IMR-90 (cell line): ENCODE results near the gene CCN5. TPM values are rescaled to one million over a fixed set of nuclear protein-coding genes. Genes with fewer than 3 reads are reported as not detected.
A peak's percentile ranks its signal among the peaks of the same experiment; 100 is the strongest.

Experiments used
- ATAC-seq: fragments of 200-7000 bp; cut with Tn5 transposase; 2 replicates; pipeline ENCODE4 v1.9.1; 2020; ENCODE audit warnings: low read depth, mild to moderate bottlenecking, moderate library complexity
- BruUV-seq: library from RNA; stranded (reverse); fragments of 400-500 nt; replicated peaks from 2 replicates; lab custom pipeline; 2021; lab: Mats Ljungman, UMichigan
- CTCF ChIA-PET: fragments of 300-600 bp; formaldehyde crosslinking; extraction: SDS; loops from one replicate; lab custom pipeline; 2021; ENCODE audit warnings: antibody characterized with exemption; lab: Yijun Ruan, JAX
- POLR2A ChIA-PET: fragments of 300-600 bp; sonication (Branson Sonifier 250); formaldehyde crosslinking; loops from one replicate; lab custom pipeline; 2022; ENCODE audit warnings: antibody characterized with exemption; ENCODE audit not compliant: unreplicated experiment; lab: Charles Lee
- DNase-seq: peaks from one replicate; pipeline ENCODE4 v3.0.0; 2013
- H2AFZ ChIP-seq: replicated peaks from 2 replicates; pipeline ENCODE3; 2013; ENCODE audit warnings: low read length, mild to moderate bottlenecking; ENCODE audit not compliant: poor library complexity
- H2AK5ac ChIP-seq: 2 replicates; pipeline ENCODE4 v1.6.1; 2013; ENCODE audit warnings: low read depth, low read length, inconsistent platforms
- H2AK9ac ChIP-seq: replicated peaks from 2 replicates; pipeline ENCODE3; 2013; ENCODE audit warnings: mild to moderate bottlenecking, low read depth, low read length, moderate library complexity; ENCODE audit not compliant: poor library complexity
- H2BK120ac ChIP-seq: 2 replicates; pipeline ENCODE4 v1.6.1; 2013; ENCODE audit warnings: low read depth, low read length, inconsistent platforms
- H2BK15ac ChIP-seq: 3 replicates; pipeline ENCODE4 v1.6.1; 2013; ENCODE audit warnings: low read depth, low read length, inconsistent platforms
- H2BK20ac ChIP-seq: 2 replicates; pipeline ENCODE4 v1.6.1; 2013; ENCODE audit warnings: low read depth, mild to moderate bottlenecking, inconsistent platforms, low read length, moderate library complexity
- H2BK5ac ChIP-seq: 2 replicates; pipeline ENCODE4 v1.6.1; 2013; ENCODE audit warnings: mild to moderate bottlenecking, low read depth, low read length, inconsistent platforms; ENCODE audit not compliant: poor library complexity, severe bottlenecking
- H3K14ac ChIP-seq: replicated peaks from 2 replicates; pipeline ENCODE4 v1.6.1; 2013; ENCODE audit warnings: low read depth, low read length, inconsistent platforms
- H3K18ac ChIP-seq: 2 replicates; pipeline ENCODE4 v1.6.1; 2013; ENCODE audit warnings: low read depth, low read length, control low read depth
- H3K23ac ChIP-seq: 2 replicates; pipeline ENCODE4 v1.6.1; 2013; ENCODE audit warnings: low read depth, low read length, inconsistent platforms
- H3K27ac ChIP-seq: 2 replicates; pipeline ENCODE4 v1.5.1; 2013; ENCODE audit warnings: mild to moderate bottlenecking, control low read depth, low read length; ENCODE audit not compliant: insufficient read depth
- H3K27me3 ChIP-seq: 2 replicates; pipeline ENCODE4 v1.6.1; 2013; ENCODE audit warnings: low read length; ENCODE audit not compliant: control insufficient read depth, insufficient read depth
- H3K36me3 ChIP-seq: 2 replicates; pipeline ENCODE4 v1.6.1; 2013; ENCODE audit warnings: low read length, mixed read lengths; ENCODE audit not compliant: control insufficient read depth, insufficient read depth
- H3K4ac ChIP-seq: 2 replicates; pipeline ENCODE4 v1.6.1; 2013; ENCODE audit warnings: low read depth, low read length, inconsistent platforms
- H3K4me1 ChIP-seq: 2 replicates; pipeline ENCODE4 v1.6.1; 2013; ENCODE audit warnings: low read length, mixed read lengths; ENCODE audit not compliant: control insufficient read depth, insufficient read depth
- H3K4me2 ChIP-seq: 2 replicates; pipeline ENCODE4 v1.6.1; 2013; ENCODE audit warnings: low read depth, mild to moderate bottlenecking, control low read depth, low read length, moderate library complexity
- H3K4me3 ChIP-seq: 2 replicates; pipeline ENCODE4 v1.5.1; 2013; ENCODE audit warnings: low read depth, mild to moderate bottlenecking, control low read depth, low read length, moderate library complexity; ENCODE audit not compliant: insufficient read depth
- H3K56ac ChIP-seq: 2 replicates; pipeline ENCODE4 v1.6.1; 2013; ENCODE audit warnings: low read length, inconsistent platforms; ENCODE audit not compliant: insufficient read depth; ENCODE audit errors: extremely low read depth
- H3K79me1 ChIP-seq, 2 experiments: 2 replicates each; pipeline ENCODE4 v1.6.1; 2013; ENCODE audit warnings: low read length in 2 of 2, inconsistent platforms in 1 of 2, low read depth in 1 of 2
- H3K9ac ChIP-seq: 2 replicates; pipeline ENCODE4 v1.6.1; 2013; ENCODE audit warnings: low read depth, low read length, control low read depth
- H3K9me1 ChIP-seq: 2 replicates; pipeline ENCODE4 v1.6.1; 2013; ENCODE audit warnings: low read length, inconsistent platforms; ENCODE audit not compliant: insufficient read depth
- H3K9me3 ChIP-seq: 2 replicates; pipeline ENCODE4 v1.6.1; 2013; ENCODE audit warnings: low read length; ENCODE audit not compliant: control insufficient read depth, insufficient read depth
- H4K20me1 ChIP-seq: 2 replicates; pipeline ENCODE4 v1.6.1; 2013; ENCODE audit warnings: low read length, inconsistent platforms; ENCODE audit not compliant: insufficient read depth
- H4K5ac ChIP-seq: 2 replicates; pipeline ENCODE4 v1.6.1; 2013; ENCODE audit warnings: mild to moderate bottlenecking, low read depth, low read length, control low read depth
- H4K8ac ChIP-seq, 2 experiments: 2 replicates each; pipeline ENCODE4 v1.6.1; 2013; ENCODE audit warnings: low read depth in 2 of 2, low read length in 2 of 2, control low read depth in 1 of 2, inconsistent platforms in 1 of 2
- H4K91ac ChIP-seq: 2 replicates; pipeline ENCODE4 v1.6.1; 2013; ENCODE audit warnings: low read depth, low read length, inconsistent platforms; ENCODE audit not compliant: insufficient read depth
- CEBPB ChIP-seq: IDR thresholded peaks from 2 replicates; pipeline ENCODE4 v1.6.1; 2012; ENCODE audit warnings: low read depth, low read length, improper control_type of control experiment
- CHD1 ChIP-seq: IDR thresholded peaks from 2 replicates; pipeline ENCODE4 v1.6.1; 2012; ENCODE audit warnings: low read depth, low read length, improper control_type of control experiment
- CTCF ChIP-seq: conservative IDR thresholded peaks from 2 replicates; pipeline ENCODE4 v1.5.1; 2012; ENCODE audit warnings: mild to moderate bottlenecking, low read depth, low read length, improper control_type of control experiment
- ELK1 ChIP-seq: fragments of 150-350 bp; IDR thresholded peaks from 2 replicates; pipeline ENCODE4 v1.6.1; 2016; ENCODE audit warnings: low read depth, mild to moderate bottlenecking, low read length, moderate library complexity, borderline replicate concordance
- MAZ ChIP-seq: IDR thresholded peaks from 2 replicates; pipeline ENCODE4 v1.6.1; 2012; ENCODE audit warnings: low read depth, mild to moderate bottlenecking, low read length, improper control_type of control experiment, moderate library complexity, borderline replicate concordance
- MXI1 ChIP-seq: IDR thresholded peaks from 2 replicates; pipeline ENCODE4 v1.6.1; 2012; ENCODE audit warnings: low read depth, mild to moderate bottlenecking, low read length, moderate library complexity, borderline replicate concordance
- NFE2L2 ChIP-seq: fragments of 150-350 bp; IDR thresholded peaks from 2 replicates; pipeline ENCODE4 v1.6.1; 2016; ENCODE audit warnings: low read depth, mild to moderate bottlenecking, low read length
- RAD21 ChIP-seq: IDR thresholded peaks from 2 replicates; pipeline ENCODE4 v1.6.1; 2012; ENCODE audit warnings: low read length, improper control_type of control experiment
- WGBS, 2 experiments: methylation state at CpG; one replicate each; pipeline versions ENCODE4 v1.1.5 to v1.1.7; 2013; ENCODE audit warnings: missing lambda C conversion rate in 2 of 2; ENCODE audit not compliant: insufficient read length in 1 of 2; ENCODE audit errors: extremely low coverage in 2 of 2; 5-methylcytosine and 5-hydroxymethylcytosine counted together
- dilution Hi-C: fragments of 300-500 bp; cut with HindIII; formaldehyde crosslinking; loops from one replicate; pipeline ENCODE4 v1.14.3; 2018; ENCODE audit warnings: low sequenced_read_pairs; ENCODE audit not compliant: unreplicated experiment
- in situ Hi-C: fragments of 300-500 bp; cut with MboI; formaldehyde crosslinking; loops from 3 replicates; pipeline ENCODE4 v1.14.3; 2019; ENCODE audit warnings: low sequenced_read_pairs, inconsistent platforms, mixed read lengths
- intact Hi-C: fragments of 100-400 bp; cut with micrococcal nuclease; formaldehyde crosslinking; loops from 2 replicates; pipeline ENCODE4 v1.10.0; 2022
- polyA plus RNA-seq, 3 experiments: library from polyadenylated mRNA; depleted of rRNA; stranded (reverse); fragments of >200 nt; gene quantifications; 2 replicates each; pipeline ENCODE4 v1.2.3, GENCODE V29; 2012; ENCODE audit warnings: low replicate concordance in 1 of 3
- total RNA-seq: library from RNA; depleted of rRNA; stranded (reverse); fragments of >200 nt; gene quantifications from 2 replicates; pipeline ENCODE4 v1.2.3, GENCODE V29; 2012

CCN5 gene
- total and polyA plus RNA-seq, 2 of the 4 experiments (the other 2 are of a cell fraction): not detected

GRCh38 chr20:44701858-44702256, 13.3 kb upstream of the CCN5 start:
- Histone ChIP-seq H3K9ac (no peak overlapping the region), H3K27ac (no peak overlapping the region; the same call in 1 of the 2 replicates), H3K56ac (no peak overlapping the region), H3K9me3 (no peaks in the 10 kb centered on the region), H2AFZ (peak overlapping the region; percentile 36), H2AK9ac (peak overlapping the region; percentile 73), H3K4me1 (peaks cover 45% of the 10 kb centered on the region), H4K5ac (peak overlapping the region; percentile 30; the same call in 1 of the 2 replicates), H4K91ac (peak overlapping the region; percentile 50; the same call in 1 of the 2 replicates), H3K4me3 (no peak overlapping the region), H4K8ac (no peak overlapping the region; a peak in 1 of 4 replicates), H3K79me1 (no peaks in the 10 kb centered on the region), H2BK5ac (no peak overlapping the region), H2AK5ac (peak overlapping the region; percentile 94), H3K27me3 (peaks cover 3% of the 10 kb centered on the region; the same call in 1 of the 2 replicates), H3K14ac (peak overlapping the region; percentile 63; the same call in 1 of the 2 replicates), H2BK20ac (peak overlapping the region; percentile 21; the same call in 1 of the 2 replicates), H2BK15ac (peak overlapping the region; percentile 34; the same call in 1 of the 3 replicates), H2BK120ac (peak overlapping the region; percentile 64), H3K9me1 (peaks cover 8% of the 10 kb centered on the region; the same call in 1 of the 2 replicates), H3K4ac (peak overlapping the region; percentile 46), H3K23ac (no peak overlapping the region), H3K4me2 (no peak overlapping the region), H3K36me3 (no peaks in the 10 kb centered on the region), H4K20me1 (no peaks in the 10 kb centered on the region), H3K18ac (peak overlapping the region; percentile 2)
- ATAC-seq (no peak), DNase-seq (no peak)
- ChIA-PET POLR2A (no interaction called here), CTCF (interaction anchor here (1.0 to 3.8 kb wide), 2 partner anchors 10 to 31 kb away, joined by 3 to 12 read pairs; no protein-coding TSS in a partner anchor)
- dilution Hi-C loops (no loop called here), intact Hi-C loops (no loop called here), in situ Hi-C loops (no loop called here)
- TF ChIP-seq MXI1 (no peak), CHD1 (no peak), ELK1 (no peak), MAZ (no peak), NFE2L2 (no peak), CTCF (no peak), RAD21 (no peak), CEBPB (no peak)
- BruUV-seq: no TSS peak
- WGBS, 2 experiments: no CpG with 5 or more reads among the region's 7 CpGs
